HG03039 (cell line): ENCODE measurements around the gene MLPH.

Experiments
- ATAC-seq: cut with Tn5 transposase; IDR thresholded peaks from one replicate; pipeline ENCODE4 v1.9.1; 2021; ENCODE audit warnings: mild to moderate bottlenecking, moderate library complexity; ENCODE audit not compliant: unreplicated experiment

Gene MLPH

DNA sequence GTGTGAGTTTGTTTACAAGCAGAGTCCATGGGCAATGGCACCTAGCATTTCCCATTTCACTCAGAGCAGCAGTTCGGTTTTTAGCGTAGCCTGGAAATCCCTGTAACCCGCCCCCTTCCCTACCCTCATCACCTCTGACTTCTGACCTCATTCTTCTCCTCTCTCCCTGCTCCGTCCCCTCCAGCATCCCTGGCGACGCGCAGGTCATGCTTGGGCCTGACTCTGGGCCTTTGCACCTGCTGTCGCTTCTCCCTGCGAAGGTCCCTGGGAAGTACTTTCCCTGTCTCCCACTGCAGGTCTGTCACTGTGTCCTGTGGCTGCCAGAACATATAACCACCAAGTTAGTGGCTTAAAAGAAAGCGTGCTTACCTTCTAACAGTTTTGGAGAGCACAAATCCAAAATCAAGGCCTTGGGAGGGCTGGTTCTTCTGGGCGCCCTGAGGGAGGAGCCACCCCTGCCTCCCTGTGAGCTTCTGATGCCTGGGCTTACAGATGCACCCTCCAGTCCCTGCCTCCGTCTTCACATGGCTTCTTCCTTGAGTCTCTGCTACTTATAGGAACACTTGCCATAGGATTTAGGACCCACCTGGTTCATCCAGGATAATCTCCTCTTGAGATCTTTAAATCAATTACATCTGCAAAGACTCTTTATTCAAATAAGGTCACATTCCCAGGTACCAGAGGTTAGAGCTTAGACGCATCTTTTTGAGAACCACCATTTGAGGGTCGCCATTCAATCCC, 111.6 kb downstream of the MLPH start:
- ATAC-seq, result no peak

DNA sequence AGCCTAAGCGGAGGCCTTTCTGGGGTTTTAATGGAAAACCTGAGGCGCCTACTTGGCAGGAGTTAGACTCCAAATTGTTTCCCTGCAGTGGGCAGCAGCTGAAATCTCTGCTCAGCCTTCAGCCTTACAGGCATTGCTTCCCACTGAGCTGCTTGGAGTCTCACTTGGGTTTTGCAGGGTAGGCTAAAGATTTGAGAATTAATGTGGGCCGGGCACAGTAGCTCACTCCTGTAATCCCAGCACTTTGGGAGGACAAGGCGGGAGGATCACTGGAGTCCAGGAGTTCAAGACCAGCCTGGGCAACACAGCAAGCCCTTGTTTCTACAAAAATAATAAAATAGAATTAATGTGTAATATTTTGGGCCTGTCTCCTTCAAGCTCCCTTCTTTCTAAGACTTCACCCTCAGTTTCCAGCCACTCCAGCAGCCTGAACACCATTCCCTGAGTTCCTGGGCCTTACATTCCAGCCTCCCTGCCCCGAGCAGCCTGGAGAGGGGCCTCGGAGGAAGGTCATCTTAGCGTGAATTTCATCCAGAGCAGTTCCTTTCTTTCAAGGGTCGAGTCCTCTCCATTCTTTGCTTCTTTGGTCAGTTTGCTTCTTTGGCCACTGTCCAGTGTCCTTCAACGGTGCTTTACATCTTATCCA, 112.5 kb downstream of the MLPH start:
- no peak for ATAC-seq

DNA sequence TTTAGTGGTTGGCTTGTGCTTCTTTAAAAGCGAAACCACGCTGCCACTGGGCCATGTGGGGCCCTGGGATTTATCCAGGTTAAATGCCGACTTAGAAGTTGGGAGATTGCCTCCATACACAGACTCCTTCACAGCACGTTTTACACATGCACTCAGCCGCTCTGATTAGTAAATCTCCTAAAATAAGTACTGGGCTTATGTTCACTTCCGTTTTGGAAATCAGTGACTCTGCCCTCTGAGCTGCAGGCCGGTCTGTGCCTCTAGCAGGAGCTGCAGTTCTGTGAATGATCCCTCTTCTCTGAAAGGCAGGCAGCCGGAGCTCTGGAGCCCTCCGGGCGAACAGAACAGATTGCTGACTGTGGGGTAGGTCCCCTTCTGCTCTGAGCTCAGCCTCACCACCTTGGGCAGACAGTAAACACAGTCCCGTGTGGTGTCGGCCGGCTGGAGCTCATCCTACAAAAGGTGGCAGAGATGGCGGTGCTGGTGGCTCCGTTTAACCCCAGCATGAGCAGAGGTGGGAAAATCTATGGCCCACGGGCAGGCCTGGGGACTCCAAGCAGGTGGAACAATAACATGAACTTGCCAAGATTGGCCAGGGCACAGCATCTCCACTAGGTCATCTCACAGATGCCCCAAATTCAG, 113.3 kb downstream of the MLPH start:
- no peak for ATAC-seq

DNA sequence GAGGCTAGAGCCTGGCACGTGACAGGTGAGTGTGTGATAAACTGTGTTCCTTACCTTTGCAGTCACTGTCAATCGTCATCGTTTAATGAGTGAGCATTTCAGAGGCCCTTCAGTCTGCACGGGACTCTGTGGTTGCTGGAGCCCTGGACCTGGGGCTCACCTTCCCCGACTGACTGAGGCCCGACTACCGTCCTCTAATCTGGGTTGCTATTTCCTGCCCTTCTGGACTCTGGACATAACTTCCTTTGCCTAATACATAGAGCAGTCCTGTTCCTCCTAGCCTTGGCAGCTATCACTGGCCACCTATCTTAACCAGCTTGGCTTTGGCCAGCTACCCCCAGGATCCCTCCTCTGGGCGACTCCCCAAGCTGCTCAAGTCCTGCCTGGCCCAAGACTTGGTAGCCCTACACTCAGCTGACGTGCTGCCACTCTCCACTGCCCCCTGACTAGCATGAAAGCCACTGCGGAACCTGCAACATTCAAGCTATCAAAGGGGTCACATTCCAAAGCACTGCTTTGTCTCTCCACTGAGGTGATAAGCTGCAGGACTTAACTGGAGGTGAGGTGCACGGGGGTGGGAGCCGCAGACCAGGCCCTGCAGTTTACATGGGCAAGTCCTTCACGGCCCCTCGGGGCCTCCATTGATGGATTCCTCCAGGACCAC, 114.5 kb downstream of the MLPH start:
- ATAC-seq, result no peak

DNA sequence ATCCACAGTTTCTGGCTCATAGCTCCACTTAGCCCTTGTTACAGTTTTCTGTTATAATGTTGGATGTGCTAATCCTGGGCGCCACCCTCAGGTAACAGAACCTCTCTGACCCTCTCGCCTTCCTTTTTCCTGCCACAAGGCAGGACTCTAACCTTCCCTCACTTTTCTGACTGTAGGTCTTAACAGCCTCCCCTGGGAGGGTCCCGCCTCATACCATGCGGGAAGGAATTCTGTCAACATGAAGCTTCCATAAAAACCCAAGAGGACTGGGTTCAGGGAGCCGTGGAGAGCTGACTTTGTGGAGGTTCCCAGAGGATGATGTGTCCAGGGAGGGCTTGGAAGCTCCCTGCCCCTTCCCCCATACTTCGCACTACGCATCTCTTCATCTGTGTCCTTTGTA, 115.4 kb downstream of the MLPH start:
- ATAC-seq, result no peak

DNA sequence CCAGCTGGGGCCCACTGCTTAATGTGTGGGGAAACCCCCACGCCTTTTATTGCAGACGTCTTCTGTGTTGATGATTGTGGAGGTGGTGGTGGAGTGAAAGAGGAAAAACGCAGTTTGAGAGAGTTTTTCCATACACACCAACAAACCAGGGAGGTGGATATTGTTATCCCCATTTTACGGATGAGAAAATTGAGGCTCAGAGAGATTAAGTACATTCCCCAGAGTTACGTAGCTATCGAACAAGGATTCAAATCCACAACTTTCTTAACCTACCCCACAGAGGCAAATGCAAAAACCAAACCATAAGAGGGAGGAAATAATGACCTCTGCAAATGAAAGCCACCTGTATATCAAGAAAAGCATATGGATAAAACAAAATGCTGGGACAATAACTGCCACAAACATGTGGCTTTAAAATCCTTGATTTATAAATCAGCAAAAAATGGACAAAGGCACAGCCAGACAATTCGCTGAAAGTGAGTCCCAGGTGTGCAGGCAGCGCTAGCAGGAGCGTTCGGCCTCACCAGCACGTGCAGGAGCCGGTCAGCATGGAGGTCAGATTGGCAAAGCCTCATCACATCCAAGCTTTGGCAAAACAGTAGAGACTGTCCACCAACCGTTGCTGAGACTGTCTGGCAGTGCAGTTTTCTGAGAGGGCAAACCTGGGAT, 116.1 kb downstream of the MLPH start:
- no peak for ATAC-seq

DNA sequence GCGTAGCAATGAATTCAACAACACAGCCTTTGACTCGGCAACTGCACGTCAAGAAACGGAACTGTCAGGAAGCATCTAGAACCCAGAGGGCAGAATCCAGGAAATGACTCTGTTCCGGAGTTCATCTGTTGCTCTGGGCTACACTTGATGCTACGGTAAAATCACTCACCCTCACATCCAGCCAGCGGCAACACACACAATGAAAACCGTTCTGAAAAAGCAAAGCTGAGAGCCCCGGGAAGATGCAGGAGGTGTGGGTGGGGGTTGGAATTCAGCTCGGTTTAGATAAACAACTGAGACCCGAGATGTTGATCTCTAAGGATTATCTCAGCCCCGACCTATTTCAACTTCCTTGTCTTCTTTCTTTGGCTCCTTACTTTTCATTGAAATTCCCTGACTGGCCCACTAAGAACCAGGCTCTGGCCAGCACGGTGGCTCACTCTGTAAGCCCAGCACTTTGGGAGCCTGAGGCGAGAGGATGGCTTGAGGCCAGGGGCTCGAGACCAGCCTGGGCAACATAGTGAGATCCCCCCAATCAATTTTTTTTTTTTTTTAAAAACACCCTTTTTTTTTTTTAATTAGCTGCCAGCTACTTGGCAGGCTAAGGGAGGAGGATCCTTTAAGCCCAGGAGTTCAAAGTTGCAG, 116.8 kb downstream of the MLPH start:
- ATAC-seq, result no peak

DNA sequence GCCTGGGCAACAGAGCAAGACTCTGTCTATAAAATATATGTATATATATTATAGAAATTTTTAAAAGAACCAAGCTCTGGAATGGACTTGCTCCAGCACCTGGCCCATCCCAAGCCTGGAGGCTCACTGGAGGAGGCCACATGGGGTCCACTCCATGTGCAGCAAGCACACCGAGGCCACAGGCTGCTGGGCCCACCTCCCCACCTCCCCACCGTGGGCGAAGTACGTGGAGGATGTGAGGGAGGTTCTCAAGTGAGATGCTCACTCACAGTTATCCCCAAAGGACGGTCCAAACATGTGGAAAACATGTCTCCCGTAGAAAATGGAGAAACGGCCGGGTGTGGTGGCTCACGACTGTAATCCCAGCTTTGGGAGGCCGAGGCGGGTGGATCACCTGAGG, 117.3 kb downstream of the MLPH start:
- ATAC-seq, result no peak
